Heart left ventricle (tissue), 13 donors: ENCODE measurements around the gene LXN.

Experiments used
- CTCF ChIP-seq, 12 donors: fragments of 200-600 bp; sonication (generic) in 4 of 12; IDR thresholded peaks; one replicate each; pipeline versions ENCODE4 v1.5.0 to v1.8.0; 2018 to 2022; ENCODE audit warnings: antibody characterized with exemption in 12 of 12, mild to moderate bottlenecking in 5 of 12
- POLR2A ChIP-seq, 2 donors: fragments of 450-650 bp; IDR thresholded peaks; one replicate each; pipeline ENCODE4 v1.6.1; 2017; ENCODE audit warnings: antibody characterized with exemption in 2 of 2, mild to moderate bottlenecking in 2 of 2, moderate library complexity in 2 of 2
- donor health status: ischemic (EF 13 %, LVEDD 7.1; RV severe dilation, severe dysfunction).
- donor health status: DM: no; HTN: yes; CAD: no.
- donor health status: DM: no; HTN: no; CAD: no.
- donor health status: ischemic (EF 25% LVEDD 6.9; RV normal size, moderate dysfunction).
- donor health status: ischemic (EF 25% LVEDD 5.7; RV mildly dilated, moderate dysfunction).
- donor health status: ischemic (EF 35%, LVEDD 5.7; RV mildly dilated, moderate dysfunction).
- donor health status: nonischemic (EF 11% LVEDD 7.7; RV severe dilation, severe dysfunction).
- donor health status: DM: yes; HTN: yes; CAD: no.
- donor health status: PGD.
- donor health status: ischemic (EF 29% LVEDD 5.4; RV normal size, mild dysfunction).
- donor health status: nonischemic (EF 23%, LVEDD 6.1; RV moderate dilation, normal function).

- TF ChIP-seq CTCF (IDR thresholded peaks at IDR 0.05) (no peak), POLR2A (IDR thresholded peaks at IDR 0.05) (no peak)
Observed at GRCh38 chr3:158663832-158664231, 8.6 kb downstream of the LXN start.
